ENCODE data around the gene OLIG2.
A peak's percentile ranks its signal among the peaks of the same experiment; 100 is the strongest.

Gene OLIG2

GRCh38 chr21:33069243-33069642 is 43.5 kb downstream of the OLIG2 start:
- DNase-seq, result no peak

DNA sequence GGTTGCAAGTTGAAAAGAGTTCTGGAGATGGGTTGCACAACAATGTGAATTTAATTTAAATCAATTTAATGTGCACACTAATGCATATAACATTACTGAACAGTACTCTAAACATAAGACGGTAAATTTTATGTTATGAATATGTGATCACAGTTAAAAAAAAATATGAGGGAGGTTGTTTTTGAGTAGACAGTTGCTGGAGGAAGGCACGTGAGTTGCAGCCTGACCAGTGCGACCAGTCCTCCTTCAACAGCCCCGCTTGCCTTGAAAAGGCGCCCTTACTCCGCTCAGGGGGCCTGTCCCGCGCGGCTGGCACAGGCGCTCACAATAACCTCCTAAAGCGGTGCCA is 43.9 kb downstream of the OLIG2 start:
- no peak for DNase-seq

- DNase-seq, result peak; percentile 4
Measured at GRCh38 chr21:33069994-33070743, 44.4 kb downstream of the OLIG2 start, which contains the start of gene OLIG1. Gene OLIG1, plus strand, starts transcription at chr21:33070141. Its CDS starts 106 bp downstream, at chr21:33070247.

DNA sequence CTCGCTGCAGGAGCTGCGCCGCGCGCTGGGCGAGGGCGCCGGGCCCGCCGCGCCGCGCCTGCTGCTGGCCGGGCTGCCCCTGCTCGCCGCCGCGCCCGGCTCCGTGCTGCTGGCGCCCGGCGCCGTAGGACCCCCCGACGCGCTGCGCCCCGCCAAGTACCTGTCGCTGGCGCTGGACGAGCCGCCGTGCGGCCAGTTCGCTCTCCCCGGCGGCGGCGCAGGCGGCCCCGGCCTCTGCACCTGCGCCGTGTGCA is 44.9 kb downstream of the OLIG2 start:
- no peak for DNase-seq

DNA sequence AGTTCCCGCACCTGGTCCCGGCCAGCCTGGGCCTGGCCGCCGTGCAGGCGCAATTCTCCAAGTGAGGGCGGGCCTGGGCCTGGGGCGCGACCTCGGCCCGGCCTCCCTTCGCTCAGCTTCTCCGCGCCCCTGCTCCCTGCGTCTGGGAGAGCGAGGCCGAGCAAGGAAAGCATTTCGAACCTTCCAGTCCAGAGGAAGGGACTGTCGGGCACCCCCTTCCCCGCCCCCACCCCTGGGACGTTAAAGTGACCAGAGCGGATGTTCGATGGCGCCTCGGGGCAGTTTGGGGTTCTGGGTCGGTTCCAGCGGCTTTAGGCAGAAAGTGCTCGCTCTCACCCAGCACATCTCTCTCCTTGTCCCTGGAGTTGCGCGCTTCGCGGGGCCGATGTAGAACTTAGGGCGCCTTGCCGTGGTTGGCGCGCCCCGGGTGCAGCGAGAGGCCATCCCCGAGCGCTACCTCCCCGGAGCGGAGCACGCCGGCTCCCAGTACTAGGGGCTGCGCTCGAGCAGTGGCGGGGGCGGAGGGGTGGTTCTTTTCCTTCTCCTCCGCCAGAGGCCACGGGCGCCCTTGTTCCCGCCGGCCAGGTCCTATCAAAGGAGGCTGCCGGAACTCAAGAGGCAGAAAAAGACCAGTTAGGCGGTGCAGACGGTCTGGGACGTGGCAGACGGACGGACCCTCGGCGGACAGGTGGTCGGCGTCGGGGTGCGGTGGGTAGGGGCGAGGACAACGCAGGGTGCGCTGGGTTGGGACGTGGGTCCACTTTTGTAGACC is 45.4 kb downstream of the OLIG2 start:
- DNase-seq, result no peak

GRCh38 chr21:33071770-33072306 is 46.1 kb downstream of the OLIG2 start:
- no peak for DNase-seq

- no peak for DNase-seq
Measured at GRCh38 chr21:33073636-33074035, 47.9 kb downstream of the OLIG2 start.

DNA sequence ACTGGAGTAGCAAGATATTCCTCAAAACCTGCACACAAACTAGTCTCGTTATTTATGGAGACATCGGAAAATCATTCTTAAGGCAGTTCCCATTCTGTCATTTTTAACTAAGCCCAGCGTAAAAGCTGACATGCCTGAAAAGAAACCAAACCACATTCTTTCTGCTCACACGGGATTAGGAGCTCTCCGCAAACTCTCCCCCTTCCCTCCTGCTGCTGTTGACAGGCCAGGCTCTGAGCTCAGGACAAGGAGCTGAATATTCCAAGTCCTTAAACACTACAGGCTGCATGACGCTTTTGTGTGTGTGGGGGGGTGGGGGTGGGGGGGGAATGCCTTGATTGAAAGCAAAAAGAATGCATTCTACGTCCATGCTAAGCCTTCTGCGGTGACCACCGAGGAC is 49.4 kb downstream of the OLIG2 start:
- peak; percentile 6 for DNase-seq

GRCh38 chr21:33075596-33076195 is 50.0 kb downstream of the OLIG2 start:
- no peak for DNase-seq

GRCh38 chr21:33076600-33077329 is 51.0 kb downstream of the OLIG2 start:
- DNase-seq, result no peak
